PFSK-1 (cell line): Measurements from ENCODE around the gene LAMTOR4.

Experiments used
- FOXP2 ChIP-seq: optimal IDR thresholded peaks from 2 replicates; pipeline ENCODE3; 2011; ENCODE audit warnings: borderline replicate concordance, control low read depth, inconsistent platforms; ENCODE audit not compliant: insufficient read depth; ENCODE audit errors: extremely low read length, extremely low read depth
- POLR2AphosphoS5 ChIP-seq: IDR thresholded peaks from 2 replicates; pipeline ENCODE4 v1.6.1; 2012; ENCODE audit warnings: low read depth, mild to moderate bottlenecking, control low read depth, low read length, moderate library complexity
- TAF1 ChIP-seq: IDR thresholded peaks from 2 replicates; pipeline ENCODE4 v1.6.1; 2012; ENCODE audit warnings: low read length, control low read depth, borderline replicate concordance; ENCODE audit not compliant: insufficient read depth
- TF ChIP-seq, protein P1 (sequence below), 2 experiments: IDR thresholded peaks; 2 replicates each; pipeline versions ENCODE4 v1.6.1 to v1.8.0; 2011 to 2012; ENCODE audit warnings: low read depth in 2 of 2, low read length in 2 of 2, control low read depth in 1 of 2, inconsistent platforms in 1 of 2, mild to moderate bottlenecking in 1 of 2, moderate library complexity in 1 of 2; ENCODE audit not compliant: insufficient read depth in 1 of 2

DNA sequence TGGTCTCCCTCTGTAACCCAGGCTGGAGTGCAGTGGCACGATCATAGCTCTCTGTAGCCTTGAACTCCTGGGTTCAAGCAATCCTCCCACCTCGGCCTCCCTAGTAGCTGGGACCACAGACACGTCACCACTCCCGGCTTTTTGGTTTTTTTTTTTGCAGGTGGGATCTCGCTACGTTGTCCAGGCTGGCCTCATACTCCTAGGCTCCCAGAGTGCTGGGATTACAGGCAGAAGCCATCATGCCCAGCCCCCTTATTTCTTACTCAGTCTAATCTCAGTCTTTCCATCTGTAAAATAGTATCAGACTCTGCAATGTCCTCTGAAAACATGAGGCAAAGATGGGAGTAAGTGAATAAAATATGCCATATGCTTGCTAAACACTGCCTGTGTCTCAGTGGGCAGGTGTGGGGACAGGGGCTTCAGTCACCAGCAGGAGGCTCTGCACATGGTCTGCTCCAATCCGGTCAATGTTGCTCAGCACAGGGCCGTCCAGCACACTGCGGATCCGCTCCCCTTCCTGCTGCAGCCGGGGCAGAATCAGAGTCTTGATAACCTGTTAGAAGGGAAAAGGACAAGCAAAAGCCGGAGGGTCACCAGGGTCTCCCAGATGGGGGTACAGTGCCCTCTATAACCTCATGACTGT, 39.1 kb upstream of the LAMTOR4 start:
- TF ChIP-seq POLR2AphosphoS5 (no peak), TAF1 (no peak), FOXP2 (no peak)
- TF ChIP-seq, protein P1, sequence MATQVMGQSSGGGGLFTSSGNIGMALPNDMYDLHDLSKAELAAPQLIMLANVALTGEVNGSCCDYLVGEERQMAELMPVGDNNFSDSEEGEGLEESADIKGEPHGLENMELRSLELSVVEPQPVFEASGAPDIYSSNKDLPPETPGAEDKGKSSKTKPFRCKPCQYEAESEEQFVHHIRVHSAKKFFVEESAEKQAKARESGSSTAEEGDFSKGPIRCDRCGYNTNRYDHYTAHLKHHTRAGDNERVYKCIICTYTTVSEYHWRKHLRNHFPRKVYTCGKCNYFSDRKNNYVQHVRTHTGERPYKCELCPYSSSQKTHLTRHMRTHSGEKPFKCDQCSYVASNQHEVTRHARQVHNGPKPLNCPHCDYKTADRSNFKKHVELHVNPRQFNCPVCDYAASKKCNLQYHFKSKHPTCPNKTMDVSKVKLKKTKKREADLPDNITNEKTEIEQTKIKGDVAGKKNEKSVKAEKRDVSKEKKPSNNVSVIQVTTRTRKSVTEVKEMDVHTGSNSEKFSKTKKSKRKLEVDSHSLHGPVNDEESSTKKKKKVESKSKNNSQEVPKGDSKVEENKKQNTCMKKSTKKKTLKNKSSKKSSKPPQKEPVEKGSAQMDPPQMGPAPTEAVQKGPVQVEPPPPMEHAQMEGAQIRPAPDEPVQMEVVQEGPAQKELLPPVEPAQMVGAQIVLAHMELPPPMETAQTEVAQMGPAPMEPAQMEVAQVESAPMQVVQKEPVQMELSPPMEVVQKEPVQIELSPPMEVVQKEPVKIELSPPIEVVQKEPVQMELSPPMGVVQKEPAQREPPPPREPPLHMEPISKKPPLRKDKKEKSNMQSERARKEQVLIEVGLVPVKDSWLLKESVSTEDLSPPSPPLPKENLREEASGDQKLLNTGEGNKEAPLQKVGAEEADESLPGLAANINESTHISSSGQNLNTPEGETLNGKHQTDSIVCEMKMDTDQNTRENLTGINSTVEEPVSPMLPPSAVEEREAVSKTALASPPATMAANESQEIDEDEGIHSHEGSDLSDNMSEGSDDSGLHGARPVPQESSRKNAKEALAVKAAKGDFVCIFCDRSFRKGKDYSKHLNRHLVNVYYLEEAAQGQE (IDR thresholded peaks at IDR 0.05; ENCODE audit: insufficient read depth in 1 of 2, low read depth in 2 of 2, low read length in 2 of 2), result no peak
